OCI-LY7 (cell line): ENCODE results near the gene PXDN. TPM values are rescaled to one million over a fixed set of nuclear protein-coding genes. Genes with fewer than 3 reads are reported as not detected.

Source experiments
- BruUV-seq: library from RNA; stranded (reverse); fragments of 400-500 nt; replicated peaks from 2 replicates; lab custom pipeline; 2021; lab: Mats Ljungman, UMichigan
- CTCF ChIA-PET: fragments of 300-600 bp; sonication (Branson Sonifier 250); formaldehyde crosslinking; loops from one replicate; lab custom pipeline; 2022; ENCODE audit warnings: antibody characterized with exemption; ENCODE audit not compliant: unreplicated experiment; lab: Charles Lee
- POLR2A ChIA-PET: fragments of 300-600 bp; sonication (Branson Sonifier 250); formaldehyde crosslinking; loops from one replicate; lab custom pipeline; 2022; ENCODE audit warnings: antibody characterized with exemption; lab: Charles Lee
- DNase-seq: peaks from one replicate; pipeline ENCODE4 v3.0.0-alpha.2; 2015; ENCODE audit warnings: low spot score
- H2AFZ ChIP-seq: fragments of 200-600 bp; sonication (generic), shearing (Covaris generic); 2 replicates; pipeline ENCODE4 v1.6.1; 2014; ENCODE audit warnings: mild to moderate bottlenecking, antibody characterized with exemption, low read length, moderate library complexity
- H3K27ac ChIP-seq: fragments of 200-600 bp; sonication (generic); 2 replicates; pipeline ENCODE4 v1.5.1; 2014; ENCODE audit warnings: mixed run types, low read depth, mild to moderate bottlenecking, moderate library complexity, low read length, inconsistent platforms; ENCODE audit not compliant: poor library complexity, severe bottlenecking
- H3K36me3 ChIP-seq: fragments of 200-600 bp; sonication (generic); 2 replicates; pipeline ENCODE4 v1.6.1; 2014; ENCODE audit warnings: mild to moderate bottlenecking, antibody characterized with exemption, low read length, moderate library complexity, mixed read lengths; ENCODE audit not compliant: insufficient read depth
- H3K4me1 ChIP-seq: fragments of 200-600 bp; sonication (generic); 2 replicates; pipeline ENCODE4 v1.5.1; 2014; ENCODE audit warnings: mild to moderate bottlenecking, low read length; ENCODE audit not compliant: insufficient read depth, poor library complexity, severe bottlenecking
- H3K4me2 ChIP-seq: fragments of 200-600 bp; sonication (generic); 2 replicates; pipeline ENCODE4 v1.6.1; 2014; ENCODE audit warnings: mild to moderate bottlenecking, low read length
- H3K4me3 ChIP-seq: fragments of 200-600 bp; sonication (generic); 2 replicates; pipeline ENCODE4 v1.5.1; 2014; ENCODE audit warnings: mild to moderate bottlenecking, low read depth, low read length; ENCODE audit not compliant: poor library complexity, severe bottlenecking
- H3K79me2 ChIP-seq: fragments of 200-600 bp; sonication (generic); 2 replicates; pipeline ENCODE4 v1.6.1; 2016; ENCODE audit warnings: low read depth, mild to moderate bottlenecking, low read length, moderate library complexity, mixed read lengths; ENCODE audit not compliant: insufficient read depth
- H3K9me2 ChIP-seq: fragments of 200-600 bp; sonication (generic); 2 replicates; pipeline ENCODE4 v1.6.1; 2016; ENCODE audit warnings: mild to moderate bottlenecking, low read length, mixed read lengths; ENCODE audit not compliant: insufficient read depth
- H3K9me3 ChIP-seq: fragments of 200-600 bp; sonication (generic); 2 replicates; pipeline ENCODE4 v1.6.1; 2014; ENCODE audit warnings: mild to moderate bottlenecking, mixed run types, low read length, mixed read lengths
- H4K20me1 ChIP-seq: fragments of 200-600 bp; sonication (generic); 2 replicates; pipeline ENCODE4 v1.6.1; 2014; ENCODE audit warnings: mild to moderate bottlenecking, antibody characterized with exemption, low read length, moderate library complexity, mixed read lengths; ENCODE audit not compliant: insufficient read depth
- CTCF ChIP-seq: fragments of 200-600 bp; sonication (generic); conservative IDR thresholded peaks from 2 replicates; pipeline ENCODE4 v1.5.1; 2014; ENCODE audit warnings: mild to moderate bottlenecking, antibody characterized with exemption, low read length, moderate library complexity, mixed read lengths
- EZH2phosphoT487 ChIP-seq: fragments of 200-600 bp; sonication (generic); IDR thresholded peaks from 2 replicates; pipeline ENCODE4 v1.6.1; 2018; ENCODE audit warnings: low read depth, borderline replicate concordance, mild to moderate bottlenecking, mixed run types, antibody characterized with exemption, low read length, moderate library complexity, mixed read lengths
- intact Hi-C: fragments of 100-400 bp; cut with micrococcal nuclease; formaldehyde crosslinking; loops from one replicate; pipeline ENCODE4 v1.10.0; 2022; ENCODE audit not compliant: unreplicated experiment
- total RNA-seq, 2 experiments: library from RNA; depleted of rRNA in 1 of 2; stranded (reverse); fragments of >200 nt in 1 of 2; shearing (Covaris generic) in 1 of 2; gene quantifications; 2 replicates each; pipeline ENCODE4 v1.2.3, GENCODE V29; 2014 to 2022

Gene PXDN
- total RNA-seq, 2 experiments from 2014 or later = not detected

DNA sequence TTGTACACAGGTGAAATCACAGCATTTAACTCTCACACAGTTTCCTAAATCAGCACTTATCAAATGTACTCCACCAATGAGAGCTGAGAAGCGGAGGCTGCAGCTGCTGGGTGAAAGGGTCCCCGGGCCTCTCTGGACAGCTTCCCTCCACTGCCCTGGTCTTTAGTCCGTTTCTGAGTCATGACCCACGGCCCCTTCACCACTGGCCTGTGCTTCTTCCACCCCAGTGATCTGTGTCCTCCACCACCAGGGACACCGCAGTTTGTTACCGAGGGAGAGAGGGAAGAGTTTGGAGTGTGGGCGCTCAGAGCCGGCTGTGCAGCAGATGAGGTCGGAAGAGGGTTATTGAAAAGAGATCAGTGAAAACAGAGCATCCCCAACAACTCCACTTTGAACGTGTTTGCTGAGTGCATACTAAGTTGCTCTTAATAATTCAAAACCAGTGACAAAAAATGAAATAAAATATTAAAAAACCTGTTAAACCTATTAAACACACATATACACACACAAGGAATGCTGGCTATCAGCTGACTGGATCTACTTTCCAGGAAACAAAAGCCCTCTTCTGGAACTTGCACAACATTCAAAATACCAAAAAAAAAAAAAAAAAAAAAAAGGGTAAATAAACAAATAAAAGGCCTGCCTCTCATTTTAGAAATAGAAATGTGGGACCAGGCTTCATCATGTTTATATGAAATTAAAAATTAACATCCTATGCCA lies 54.1 kb downstream of the PXDN start:
- TF ChIP-seq EZH2phosphoT487 (no peak), CTCF (no peak)
- ChIA-PET CTCF (no interaction called here), POLR2A (interaction anchor here (0.6 kb wide), 1 partner anchor 215 kb away, joined by 3 read pairs; no protein-coding TSS in a partner anchor)
- intact Hi-C loops = no loop called here
- H3K79me2 ChIP-seq = no peaks in the 10 kb centered on the region
- no peak overlapping the region for H3K27ac ChIP-seq
- DNase-seq = no peak
- BruUV-seq = no TSS peak
- H3K4me3 ChIP-seq = no peak overlapping the region
- no peaks in the 10 kb centered on the region for H3K9me3 ChIP-seq
- H4K20me1 ChIP-seq = no peaks in the 10 kb centered on the region
- H3K4me1 ChIP-seq = no peaks in the 10 kb centered on the region
- H3K36me3 ChIP-seq = no peaks in the 10 kb centered on the region
- no peak overlapping the region for H3K4me2 ChIP-seq
- H3K9me2 ChIP-seq = no peaks in the 10 kb centered on the region
- H2AFZ ChIP-seq = no peak overlapping the region

DNA sequence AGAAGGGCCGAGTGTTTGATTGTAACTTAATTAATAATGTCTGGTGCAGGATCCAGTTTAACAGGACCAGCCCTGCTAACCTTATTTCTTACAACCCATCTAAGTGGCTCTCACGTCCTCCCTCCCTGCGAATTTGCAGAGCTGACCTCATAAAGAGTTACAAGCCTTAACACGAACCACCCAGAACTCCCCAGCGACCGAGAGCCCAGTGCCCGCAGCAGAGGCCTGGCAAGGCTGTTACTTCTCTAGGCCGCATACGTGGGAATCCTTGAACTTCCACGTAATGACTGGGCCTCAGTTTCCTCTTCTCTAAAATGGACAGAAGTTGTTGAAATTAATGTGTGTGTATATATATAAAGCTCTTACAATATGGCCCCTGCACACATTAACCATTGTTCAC lies 55.5 kb downstream of the PXDN start:
- no TSS peak for BruUV-seq
- Histone ChIP-seq H3K4me3 (no peak overlapping the region), H3K4me1 (no peaks in the 10 kb centered on the region), H3K9me2 (no peaks in the 10 kb centered on the region), H2AFZ (no peak overlapping the region), H3K4me2 (no peak overlapping the region), H3K36me3 (no peaks in the 10 kb centered on the region), H4K20me1 (no peaks in the 10 kb centered on the region), H3K79me2 (no peaks in the 10 kb centered on the region), H3K9me3 (no peaks in the 10 kb centered on the region), H3K27ac (no peak overlapping the region)
- ChIA-PET CTCF (no interaction called here), POLR2A (no interaction called here)
- TF ChIP-seq CTCF = no peak
- no peak for TF ChIP-seq EZH2phosphoT487
- no peak for DNase-seq
- intact Hi-C loops = no loop called here

DNA sequence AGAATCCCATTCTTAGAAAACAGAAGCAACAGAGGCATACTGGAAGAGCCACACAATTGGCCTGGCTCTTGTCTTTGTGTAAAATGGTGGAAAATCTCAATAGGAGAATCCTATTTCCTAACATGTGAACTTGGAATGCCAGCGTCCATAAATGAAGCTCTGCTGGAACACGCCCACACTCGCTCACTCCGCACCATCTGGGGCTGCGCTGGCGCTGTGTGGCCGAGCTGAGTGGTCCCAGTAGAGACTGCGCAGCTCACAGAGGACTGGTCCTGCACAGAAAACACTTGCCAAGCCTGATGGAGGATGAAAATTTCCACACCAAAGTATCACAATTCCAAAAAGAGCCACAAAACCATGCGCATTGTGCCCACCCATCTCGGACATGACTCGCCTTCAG lies 56.2 kb downstream of the PXDN start:
- Histone ChIP-seq H4K20me1 (no peaks in the 10 kb centered on the region), H3K4me2 (no peak overlapping the region), H3K27ac (no peak overlapping the region), H3K79me2 (no peaks in the 10 kb centered on the region), H3K9me3 (no peaks in the 10 kb centered on the region), H3K4me3 (no peak overlapping the region), H3K36me3 (no peaks in the 10 kb centered on the region), H2AFZ (no peak overlapping the region), H3K9me2 (no peaks in the 10 kb centered on the region), H3K4me1 (no peaks in the 10 kb centered on the region)
- TF ChIP-seq CTCF (no peak), EZH2phosphoT487 (no peak)
- BruUV-seq = no TSS peak
- CTCF ChIA-PET = no interaction called here
- no peak for DNase-seq
- POLR2A ChIA-PET = no interaction called here
- intact Hi-C loops = no loop called here
